DOHH2 (cell line): ENCODE results near the gene ATP6V1G3.
"Not testable (repeated sequence)": the region's sequence is repeated elsewhere in the genome, so short reads cannot be mapped to it uniquely, and the experiment has no call there.

Experiments
- H3F3A ChIP-seq: fragments of 200-600 bp; sonication (generic), shearing (Covaris generic); 2 replicates; pipeline ENCODE4 v1.6.0; 2016; ENCODE audit warnings: antibody characterized with exemption, mild to moderate bottlenecking; ENCODE audit not compliant: control insufficient read depth, insufficient read depth
- H3K27ac ChIP-seq: fragments of 200-600 bp; sonication (generic); 2 replicates; pipeline ENCODE4 v1.5.1; 2014; ENCODE audit warnings: low read depth, mild to moderate bottlenecking, low read length, moderate library complexity
- H3K27me3 ChIP-seq: fragments of 200-600 bp; sonication (generic); 2 replicates; pipeline ENCODE4 v1.6.1; 2014; ENCODE audit warnings: mild to moderate bottlenecking, low read length, mixed read lengths; ENCODE audit not compliant: control insufficient read depth
- H3K36me3 ChIP-seq: fragments of 200-600 bp; sonication (generic); 2 replicates; pipeline ENCODE4 v1.6.1; 2014; ENCODE audit warnings: mild to moderate bottlenecking, low read length, moderate library complexity, mixed read lengths; ENCODE audit not compliant: control insufficient read depth
- H3K4me1 ChIP-seq: fragments of 200-600 bp; sonication (generic); 2 replicates; pipeline ENCODE4 v1.6.1; 2014; ENCODE audit warnings: mild to moderate bottlenecking, low read length, mixed read lengths; ENCODE audit not compliant: control insufficient read depth
- H3K4me2 ChIP-seq: fragments of 200-600 bp; sonication (generic); 2 replicates; pipeline ENCODE4 v1.6.0; 2014; ENCODE audit warnings: mild to moderate bottlenecking, low read length, moderate library complexity
- H3K4me3 ChIP-seq: fragments of 200-600 bp; sonication (generic); 2 replicates; pipeline ENCODE4 v1.5.1; 2014; ENCODE audit warnings: mild to moderate bottlenecking, low read length, mixed read lengths
- H3K79me2 ChIP-seq: fragments of 200-600 bp; sonication (generic); 2 replicates; pipeline ENCODE4 v1.6.1; 2014; ENCODE audit warnings: mild to moderate bottlenecking, low read length, mixed read lengths; ENCODE audit not compliant: control insufficient read depth
- H3K9me2 ChIP-seq: fragments of 200-600 bp; sonication (generic); replicated peaks from 2 replicates; pipeline ENCODE4 v1.6.1; 2014; ENCODE audit warnings: mild to moderate bottlenecking, low read length, mixed read lengths; ENCODE audit not compliant: control insufficient read depth
- H3K9me3 ChIP-seq: fragments of 200-600 bp; sonication (generic); 2 replicates; pipeline ENCODE4 v1.6.1; 2014; ENCODE audit warnings: antibody characterized with exemption, low read length, mixed read lengths; ENCODE audit not compliant: control insufficient read depth, insufficient read depth
- H4K20me1 ChIP-seq: fragments of 200-600 bp; sonication (generic); 2 replicates; pipeline ENCODE4 v1.6.0; 2014; ENCODE audit warnings: low read depth, mild to moderate bottlenecking, antibody characterized with exemption, low read length, moderate library complexity; ENCODE audit not compliant: control insufficient read depth, insufficient read depth
- CTCF ChIP-seq: fragments of 200-600 bp; sonication (generic); IDR thresholded peaks from one replicate; pipeline ENCODE4 v1.5.1; 2014; ENCODE audit warnings: antibody characterized with exemption, mild to moderate bottlenecking, low read depth, low read length; ENCODE audit not compliant: poor library complexity, severe bottlenecking
- EZH2phosphoT487 ChIP-seq: fragments of 200-600 bp; sonication (generic); IDR thresholded peaks from 2 replicates; pipeline ENCODE4 v1.6.1; 2017; ENCODE audit warnings: borderline replicate concordance, mild to moderate bottlenecking, antibody characterized with exemption, low read length, moderate library complexity, mixed read lengths

Gene ATP6V1G3

DNA sequence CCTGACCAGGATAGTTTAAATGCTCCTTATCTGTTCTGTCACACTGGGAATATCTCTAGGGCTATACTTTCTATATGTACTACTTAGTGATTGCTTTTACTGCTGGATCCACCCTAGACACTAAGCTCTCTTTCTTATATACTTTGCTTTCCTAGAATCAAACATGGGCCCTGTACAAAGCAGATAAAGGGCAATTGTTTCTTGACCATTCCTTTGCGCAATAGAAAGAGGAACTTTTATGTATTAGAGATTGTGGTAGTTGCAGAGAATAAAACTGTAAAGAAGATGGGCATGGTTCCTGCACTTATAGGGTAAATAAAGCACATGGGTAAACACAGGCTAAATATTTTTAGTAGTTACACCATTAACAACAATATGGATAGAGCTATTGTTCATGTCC, 58.8 kb downstream of the ATP6V1G3 start:
- TF ChIP-seq CTCF = no peak
- TF ChIP-seq EZH2phosphoT487 = no peak
- Histone ChIP-seq H3K4me2 (no peak overlapping the region), H4K20me1 (no peaks in the 10 kb centered on the region)

GRCh38 chr1:198480876-198481275, 59.6 kb downstream of the ATP6V1G3 start:
- Histone ChIP-seq H3K4me1 (no peaks in the 10 kb centered on the region), H4K20me1 (no peaks in the 10 kb centered on the region), H3F3A (no peaks in the 10 kb centered on the region), H3K4me3 (no peak overlapping the region), H3K9me2 (no peaks in the 10 kb centered on the region), H3K79me2 (no peaks in the 10 kb centered on the region), H3K27ac (no peak overlapping the region), H3K9me3 (no peaks in the 10 kb centered on the region), H3K27me3 (no peaks in the 10 kb centered on the region), H3K36me3 (no peaks in the 10 kb centered on the region), H3K4me2 (no peak overlapping the region)
- TF ChIP-seq CTCF = no peak
- no peak for TF ChIP-seq EZH2phosphoT487

More for the DNA sequence above, 58.8 kb downstream of the ATP6V1G3 start:
- no peaks in the 10 kb centered on the region for H3K79me2 ChIP-seq
- H3K9me3 ChIP-seq = no peaks in the 10 kb centered on the region
- no peak overlapping the region for H3K4me3 ChIP-seq
- H3K4me1 ChIP-seq = no peaks in the 10 kb centered on the region
- H3K27me3 ChIP-seq = no peaks in the 10 kb centered on the region
- no peaks in the 10 kb centered on the region for H3K36me3 ChIP-seq
- no peak overlapping the region for H3K27ac ChIP-seq
- no peaks in the 10 kb centered on the region for H3F3A ChIP-seq
- H3K9me2 ChIP-seq = no peaks in the 10 kb centered on the region

GRCh38 chr1:198477354-198477753, 63.1 kb downstream of the ATP6V1G3 start:
- not testable (repeated sequence) for H4K20me1 ChIP-seq, H3K9me3 ChIP-seq, H3K4me1 ChIP-seq, H3K27me3 ChIP-seq, H3K27ac ChIP-seq, H3F3A ChIP-seq, H3K36me3 ChIP-seq, H3K4me2 ChIP-seq, H3K9me2 ChIP-seq, H3K4me3 ChIP-seq, H3K79me2 ChIP-seq
